GM12872 (cell line): ENCODE measurements around the gene CRIP3.

Experiments used
- CTCF ChIP-seq: IDR thresholded peaks from 3 replicates; pipeline ENCODE4 v1.5.1; 2011; ENCODE audit warnings: low read depth, mild to moderate bottlenecking, low read length, moderate library complexity; ENCODE audit not compliant: insufficient read depth

The CRIP3 gene

GRCh38 chr6:43277643-43278523 lies 30.7 kb downstream of the CRIP3 start:
- no peak for TF ChIP-seq CTCF

- TF ChIP-seq CTCF = no peak
Observed at GRCh38 chr6:43277306-43277642, 31.4 kb downstream of the CRIP3 start.

- TF ChIP-seq CTCF = no peak
Observed at GRCh38 chr6:43276577-43277305, 31.9 kb downstream of the CRIP3 start.

GRCh38 chr6:43275801-43276576 lies 32.6 kb downstream of the CRIP3 start:
- TF ChIP-seq CTCF = no peak

GRCh38 chr6:43274916-43275597 lies 33.6 kb downstream of the CRIP3 start:
- TF ChIP-seq CTCF = no peak

GRCh38 chr6:43274127-43274915 lies 34.3 kb downstream of the CRIP3 start:
- no peak for TF ChIP-seq CTCF
